Measurements from ENCODE around the gene CSF3.
"Not testable (repeated sequence)": the region's sequence is repeated elsewhere in the genome, so short reads cannot be mapped to it uniquely, and the experiment has no call there.

The CSF3 gene

GRCh38 chr17:39996162-39996561 is 19.1 kb upstream of the CSF3 start:
- DNase-seq (ENCODE audit: low read depth): no peak
- no peak for TF ChIP-seq CTCF (conservative IDR thresholded peaks at IDR 0.05; ENCODE audit: low read length)
- H3K4me3 ChIP-seq (ENCODE audit: low read length): no peak overlapping the region

- H3K4me3 ChIP-seq (ENCODE audit: low read length): no peak overlapping the region
- no peak for TF ChIP-seq CTCF (conservative IDR thresholded peaks at IDR 0.05; ENCODE audit: low read length)
- DNase-seq (ENCODE audit: low read depth): no peak
Observed at GRCh38 chr17:39996800-39997199, 18.4 kb upstream of the CSF3 start.

- DNase-seq (ENCODE audit: low read depth): no peak
- no peak overlapping the region for H3K4me3 ChIP-seq (ENCODE audit: low read length)
- TF ChIP-seq CTCF (conservative IDR thresholded peaks at IDR 0.05; ENCODE audit: low read length): no peak
Observed at GRCh38 chr17:39997543-39997942, 17.7 kb upstream of the CSF3 start.

GRCh38 chr17:39999067-39999466 is 16.2 kb upstream of the CSF3 start:
- TF ChIP-seq CTCF (conservative IDR thresholded peaks at IDR 0.05; ENCODE audit: low read length): no peak
- H3K4me3 ChIP-seq (ENCODE audit: low read length): no peak overlapping the region
- DNase-seq (ENCODE audit: low read depth): no peak

GRCh38 chr17:40000161-40000560 is 15.1 kb upstream of the CSF3 start:
- TF ChIP-seq CTCF (conservative IDR thresholded peaks at IDR 0.05; ENCODE audit: low read length): no peak
- no peak for DNase-seq (ENCODE audit: low read depth)
- H3K4me3 ChIP-seq (ENCODE audit: low read length): no peak overlapping the region

GRCh38 chr17:40001335-40001734 is 13.9 kb upstream of the CSF3 start:
- not testable (repeated sequence) for DNase-seq (ENCODE audit: low read depth); H3K4me3 ChIP-seq (ENCODE audit: low read length)

GRCh38 chr17:40004072-40004471 is 11.2 kb upstream of the CSF3 start:
- no peak for DNase-seq (ENCODE audit: low read depth)
- H3K4me3 ChIP-seq (ENCODE audit: low read length): no peak overlapping the region
- no peak for TF ChIP-seq CTCF (conservative IDR thresholded peaks at IDR 0.05; ENCODE audit: low read length)

- TF ChIP-seq CTCF (conservative IDR thresholded peaks at IDR 0.05; ENCODE audit: low read length): no peak
- no peak for DNase-seq (ENCODE audit: low read depth)
- H3K4me3 ChIP-seq (ENCODE audit: low read length): no peak overlapping the region
Observed at GRCh38 chr17:40004712-40005111, 10.5 kb upstream of the CSF3 start.

All from AG10803 (cell line).